Measurements from ENCODE around the gene SMIM41. TPM values are rescaled to one million over a fixed set of nuclear protein-coding genes. Genes with fewer than 3 reads are reported as not detected.

The SMIM41 gene
- total RNA-seq, 1 experiment from 2014 or later: not detected

DNA sequence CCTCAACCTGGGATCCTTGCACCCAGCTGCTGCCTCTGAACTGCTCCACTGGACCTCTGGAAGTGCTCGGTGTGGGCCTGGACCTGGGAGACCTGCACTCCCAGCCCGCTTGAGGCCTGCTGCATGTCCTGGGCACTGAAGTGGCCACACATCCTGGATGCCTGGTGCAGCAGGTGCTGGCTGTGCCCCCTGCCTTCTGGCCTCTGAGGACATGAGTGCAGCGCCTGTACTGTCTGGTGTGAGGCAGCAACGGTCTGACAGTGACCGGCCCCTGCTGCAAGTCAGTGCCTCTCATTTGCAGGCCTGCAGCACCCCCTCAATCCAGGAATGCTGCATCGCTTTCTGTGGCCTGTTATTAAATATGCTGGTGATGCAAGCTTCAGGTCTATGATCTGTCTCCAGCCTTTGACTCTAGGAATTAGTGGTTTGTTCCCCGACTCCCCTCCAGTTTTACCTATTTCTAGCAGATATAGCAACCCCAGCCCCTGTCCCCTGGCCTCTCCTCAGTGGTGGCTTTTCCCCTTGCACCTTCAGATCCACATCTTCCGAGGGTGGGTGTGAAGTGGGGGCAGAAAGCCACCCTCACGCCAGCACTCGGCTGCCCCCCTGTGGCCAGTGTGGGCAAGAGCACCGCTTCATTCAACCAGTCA lies 3.6 kb downstream of the SMIM41 start:
- intact Hi-C loops (cut with micrococcal nuclease): loop anchor here (1.0 to 5.0 kb wide), 2 partner anchors 34 to 58 kb away; no protein-coding TSS in a partner anchor
- CTCF ChIA-PET: interaction anchor here (1.0 to 3.4 kb wide), 5 partner anchors 12 to 79 kb away, joined by 3 to 28 read pairs (median 4); partner anchors contain the start of gene NR4A1
- H4K20me1 ChIP-seq (ENCODE audit: low read length): no peaks in the 10 kb centered on the region

DNA sequence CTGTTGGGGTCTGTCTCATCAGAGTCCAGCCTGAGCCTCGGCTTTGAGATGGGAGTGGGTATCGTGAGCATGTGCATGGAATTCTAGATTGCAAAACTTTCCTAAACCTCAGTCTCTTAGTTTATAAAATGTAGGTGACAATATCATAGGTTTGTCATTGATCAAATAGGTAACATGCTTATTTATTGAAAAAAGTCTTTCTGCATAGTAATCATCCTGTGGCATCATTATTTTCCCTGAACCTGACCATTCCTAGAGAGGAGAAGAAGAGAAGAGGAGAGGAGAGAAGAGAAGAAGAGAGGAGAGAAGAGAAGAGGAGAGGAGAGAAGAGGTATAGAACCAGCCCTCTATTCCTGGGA lies 4.1 kb downstream of the SMIM41 start:
- no peak for DNase-seq
- Histone ChIP-seq H4K20me1 (ENCODE audit: low read length) (no peaks in the 10 kb centered on the region), H3K79me2 (ENCODE audit: low read length) (no peaks in the 10 kb centered on the region), H3K9ac (ENCODE audit: low read length) (no peak overlapping the region), H3K27ac (ENCODE audit: low read length) (no peak overlapping the region), H3K9me2 (replicated peaks; ENCODE audit: low read length) (no peaks in the 10 kb centered on the region), H3K4me1 (ENCODE audit: insufficient read depth, low read length) (no peaks in the 10 kb centered on the region), H3K36me3 (ENCODE audit: low read depth, low read length) (no peaks in the 10 kb centered on the region; the same call in 1 of the 2 replicates), H3K9me3 (ENCODE audit: low read length) (no peaks in the 10 kb centered on the region), H3K27me3 (ENCODE audit: low read length) (no peaks in the 10 kb centered on the region), H3F3A (ENCODE audit: low read length, unreplicated experiment) (no peaks in the 10 kb centered on the region), H3K4me2 (ENCODE audit: low read length) (no peak overlapping the region), H2AFZ (ENCODE audit: low read length) (no peak overlapping the region), H3K4me3 (ENCODE audit: low read length) (no peak overlapping the region)
- no peak for ATAC-seq
- no peak for TF ChIP-seq EZH2phosphoT487 (IDR thresholded peaks at IDR 0.05; ENCODE audit: borderline replicate concordance, low read length)
- no peak for TF ChIP-seq EZH2 (IDR thresholded peaks at IDR 0.05; ENCODE audit: low read length, unreplicated experiment)
- TF ChIP-seq, protein P1, sequence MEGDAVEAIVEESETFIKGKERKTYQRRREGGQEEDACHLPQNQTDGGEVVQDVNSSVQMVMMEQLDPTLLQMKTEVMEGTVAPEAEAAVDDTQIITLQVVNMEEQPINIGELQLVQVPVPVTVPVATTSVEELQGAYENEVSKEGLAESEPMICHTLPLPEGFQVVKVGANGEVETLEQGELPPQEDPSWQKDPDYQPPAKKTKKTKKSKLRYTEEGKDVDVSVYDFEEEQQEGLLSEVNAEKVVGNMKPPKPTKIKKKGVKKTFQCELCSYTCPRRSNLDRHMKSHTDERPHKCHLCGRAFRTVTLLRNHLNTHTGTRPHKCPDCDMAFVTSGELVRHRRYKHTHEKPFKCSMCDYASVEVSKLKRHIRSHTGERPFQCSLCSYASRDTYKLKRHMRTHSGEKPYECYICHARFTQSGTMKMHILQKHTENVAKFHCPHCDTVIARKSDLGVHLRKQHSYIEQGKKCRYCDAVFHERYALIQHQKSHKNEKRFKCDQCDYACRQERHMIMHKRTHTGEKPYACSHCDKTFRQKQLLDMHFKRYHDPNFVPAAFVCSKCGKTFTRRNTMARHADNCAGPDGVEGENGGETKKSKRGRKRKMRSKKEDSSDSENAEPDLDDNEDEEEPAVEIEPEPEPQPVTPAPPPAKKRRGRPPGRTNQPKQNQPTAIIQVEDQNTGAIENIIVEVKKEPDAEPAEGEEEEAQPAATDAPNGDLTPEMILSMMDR (conservative IDR thresholded peaks at IDR 0.05; ENCODE audit: low read depth, low read length): 0 out of 2 replicates have a peak, but pooled peaks have one; percentile 37
- POLR2A ChIA-PET (ENCODE audit: unreplicated experiment): no interaction called here
- no TSS peak for BruUV-seq (replicated peaks)
- CTCF ChIA-PET: interaction anchor here (1.5 to 3.4 kb wide), 2 partner anchors 32 to 58 kb away, joined by 8 to 28 read pairs; partner anchors contain the start of gene NR4A1
- intact Hi-C loops (cut with micrococcal nuclease): loop anchor here (1.0 to 5.0 kb wide), 2 partner anchors 34 to 58 kb away; no protein-coding TSS in a partner anchor

More for the DNA sequence above, 3.6 kb downstream of the SMIM41 start:
- DNase-seq (peak; percentile 65), ATAC-seq (peak; percentile 62)
- Histone ChIP-seq H3K9ac (ENCODE audit: low read length) (no peak overlapping the region), H3K27me3 (ENCODE audit: low read length) (no peaks in the 10 kb centered on the region), H3K4me3 (ENCODE audit: low read length) (no peak overlapping the region), H3K9me3 (ENCODE audit: low read length) (no peaks in the 10 kb centered on the region), H2AFZ (ENCODE audit: low read length) (no peak overlapping the region), H3F3A (ENCODE audit: low read length, unreplicated experiment) (no peaks in the 10 kb centered on the region), H3K9me2 (replicated peaks; ENCODE audit: low read length) (no peaks in the 10 kb centered on the region), H3K4me1 (ENCODE audit: insufficient read depth, low read length) (no peaks in the 10 kb centered on the region), H3K4me2 (ENCODE audit: low read length) (no peak overlapping the region), H3K36me3 (ENCODE audit: low read depth, low read length) (peaks cover 2% of the 10 kb centered on the region; the same call in 1 of the 2 replicates), H3K27ac (ENCODE audit: low read length) (no peak overlapping the region), H3K79me2 (ENCODE audit: low read length) (peaks cover 1% of the 10 kb centered on the region; the same call in 1 of the 2 replicates)
- POLR2A ChIA-PET (ENCODE audit: unreplicated experiment): no interaction called here
- BruUV-seq (replicated peaks): no TSS peak
- TF ChIP-seq EZH2phosphoT487 (IDR thresholded peaks at IDR 0.05; ENCODE audit: borderline replicate concordance, low read length): no peak
- TF ChIP-seq, protein P1 (conservative IDR thresholded peaks at IDR 0.05; ENCODE audit: low read depth, low read length): peak; percentile 98

All from PC-3 (cell line).